ENCODE measurements around the gene APOL2.
"Not testable (repeated sequence)": the region's sequence is repeated elsewhere in the genome, so short reads cannot be mapped to it uniquely, and the experiment has no call there.

Gene APOL2

DNA sequence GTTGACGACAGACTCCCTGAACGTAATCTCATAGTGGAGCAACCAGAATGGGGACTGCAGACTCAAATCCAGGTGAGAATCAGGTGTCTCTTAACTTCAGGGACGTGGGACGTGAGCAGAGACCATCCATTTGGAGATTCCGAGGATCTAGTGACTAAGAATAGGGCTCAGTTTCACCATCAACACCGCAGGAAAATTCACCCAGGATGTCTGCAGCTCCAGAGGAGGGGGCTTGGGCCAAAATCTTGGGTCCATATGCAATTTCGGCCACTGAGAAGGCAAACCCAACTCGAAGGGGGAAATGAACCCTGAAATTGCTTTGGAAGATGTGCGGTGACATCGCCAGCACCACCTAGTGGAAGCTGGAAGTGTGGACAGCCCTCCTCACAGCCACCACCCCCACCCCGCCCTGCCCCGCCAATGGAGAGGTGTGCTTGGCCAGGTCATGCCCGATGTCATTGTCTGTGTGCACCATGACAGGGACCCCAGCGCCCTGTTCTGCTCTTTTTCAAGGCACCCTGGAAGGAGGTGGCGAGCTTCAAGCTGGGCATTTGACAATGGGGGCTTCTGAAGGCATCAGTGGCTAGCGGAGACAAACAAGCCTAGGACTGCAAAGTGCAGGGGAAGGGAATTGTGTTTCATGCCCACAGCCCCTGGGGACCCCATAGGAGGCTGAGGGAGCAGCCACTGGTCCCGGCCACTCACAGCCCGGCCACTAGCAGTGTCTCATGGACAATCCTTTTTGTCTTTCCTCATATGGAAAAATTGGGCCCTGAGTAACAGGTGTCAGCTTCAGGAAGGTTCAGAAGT lies 38.4 kb upstream of the APOL2 start:
- peak; percentile 69 to 70 for DNase-seq (ENCODE audit: low read depth in 2 of 2)
- H3K4me3 ChIP-seq (replicated peaks in 1 of 2; ENCODE audit: low read depth in 2 of 2, low read length in 2 of 2): no peak overlapping the region
- TF ChIP-seq, protein P1, sequence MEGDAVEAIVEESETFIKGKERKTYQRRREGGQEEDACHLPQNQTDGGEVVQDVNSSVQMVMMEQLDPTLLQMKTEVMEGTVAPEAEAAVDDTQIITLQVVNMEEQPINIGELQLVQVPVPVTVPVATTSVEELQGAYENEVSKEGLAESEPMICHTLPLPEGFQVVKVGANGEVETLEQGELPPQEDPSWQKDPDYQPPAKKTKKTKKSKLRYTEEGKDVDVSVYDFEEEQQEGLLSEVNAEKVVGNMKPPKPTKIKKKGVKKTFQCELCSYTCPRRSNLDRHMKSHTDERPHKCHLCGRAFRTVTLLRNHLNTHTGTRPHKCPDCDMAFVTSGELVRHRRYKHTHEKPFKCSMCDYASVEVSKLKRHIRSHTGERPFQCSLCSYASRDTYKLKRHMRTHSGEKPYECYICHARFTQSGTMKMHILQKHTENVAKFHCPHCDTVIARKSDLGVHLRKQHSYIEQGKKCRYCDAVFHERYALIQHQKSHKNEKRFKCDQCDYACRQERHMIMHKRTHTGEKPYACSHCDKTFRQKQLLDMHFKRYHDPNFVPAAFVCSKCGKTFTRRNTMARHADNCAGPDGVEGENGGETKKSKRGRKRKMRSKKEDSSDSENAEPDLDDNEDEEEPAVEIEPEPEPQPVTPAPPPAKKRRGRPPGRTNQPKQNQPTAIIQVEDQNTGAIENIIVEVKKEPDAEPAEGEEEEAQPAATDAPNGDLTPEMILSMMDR (IDR thresholded peaks at IDR 0.05; ENCODE audit: low read depth, low read length): peak; percentile 78

DNA sequence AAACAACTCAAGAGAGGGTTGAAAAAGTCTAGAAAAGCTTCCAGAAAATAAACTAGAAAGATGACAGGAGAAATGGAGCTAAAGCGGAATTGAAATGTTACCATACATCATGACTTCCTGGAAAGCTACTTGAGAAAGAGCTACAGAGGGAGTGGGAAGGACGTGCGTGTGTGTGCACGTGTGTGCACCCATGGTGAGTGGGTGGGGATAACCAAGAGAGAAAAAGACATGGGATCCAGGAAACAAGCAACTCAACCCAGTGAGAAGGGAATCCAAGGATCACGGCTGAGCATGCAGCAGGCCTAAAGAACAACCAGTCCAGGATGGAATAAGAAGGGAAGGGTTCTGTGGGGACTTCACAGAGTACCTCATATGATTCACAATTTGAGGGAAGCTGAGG lies 35.2 kb upstream of the APOL2 start:
- TF ChIP-seq, protein P1 (IDR thresholded peaks at IDR 0.05; ENCODE audit: low read depth, low read length): no peak
- H3K4me3 ChIP-seq (replicated peaks in 1 of 2; ENCODE audit: low read depth in 2 of 2, low read length in 2 of 2): no peak overlapping the region
- DNase-seq (ENCODE audit: low read depth in 2 of 2): no peak

DNA sequence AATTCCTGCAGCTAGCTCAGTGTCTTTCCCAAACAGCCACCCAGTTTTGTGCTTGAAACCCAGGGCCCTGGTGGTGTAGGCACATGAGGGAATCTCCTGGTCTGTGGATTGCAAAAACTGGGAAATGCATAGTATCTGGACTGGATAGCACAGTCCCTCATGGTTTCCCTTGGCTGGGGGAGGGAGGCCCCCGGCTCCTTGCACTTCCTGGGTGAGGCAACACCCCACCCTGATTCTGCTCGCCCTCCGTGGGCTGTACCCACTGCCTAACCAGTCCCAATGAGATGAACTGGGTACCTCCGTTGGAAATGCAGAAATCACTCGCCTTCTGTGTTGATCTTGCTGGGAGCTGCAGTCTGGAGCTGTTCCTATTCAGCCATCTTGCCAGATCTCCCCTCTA lies 32.6 kb upstream of the APOL2 start:
- not testable (repeated sequence) for H3K4me3 ChIP-seq (replicated peaks in 1 of 2; ENCODE audit: low read depth in 2 of 2, low read length in 2 of 2); DNase-seq (ENCODE audit: low read depth in 2 of 2)

DNA sequence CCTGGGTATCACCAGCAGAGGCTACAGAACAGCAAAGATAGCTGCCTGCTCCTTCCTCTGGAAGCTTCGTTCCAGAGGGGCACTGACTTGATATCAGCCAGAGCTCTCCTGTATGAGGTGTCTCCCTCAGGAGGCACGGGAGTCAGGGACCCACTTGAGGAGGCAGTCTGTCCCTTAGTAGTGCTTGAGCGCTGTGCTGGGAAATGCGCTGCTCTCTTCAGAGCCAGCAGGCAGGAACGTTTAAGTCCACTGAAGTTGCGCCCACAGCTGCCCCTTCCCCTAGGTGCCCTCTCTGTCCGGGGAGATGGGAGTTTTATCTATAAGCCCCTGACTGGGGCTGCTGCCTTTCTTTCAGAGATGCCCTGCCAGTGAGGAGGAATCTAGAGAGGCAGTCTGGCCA lies 31.9 kb upstream of the APOL2 start:
- not testable (repeated sequence) for DNase-seq (ENCODE audit: low read depth in 2 of 2); H3K4me3 ChIP-seq (replicated peaks in 1 of 2; ENCODE audit: low read depth in 2 of 2, low read length in 2 of 2)

DNA sequence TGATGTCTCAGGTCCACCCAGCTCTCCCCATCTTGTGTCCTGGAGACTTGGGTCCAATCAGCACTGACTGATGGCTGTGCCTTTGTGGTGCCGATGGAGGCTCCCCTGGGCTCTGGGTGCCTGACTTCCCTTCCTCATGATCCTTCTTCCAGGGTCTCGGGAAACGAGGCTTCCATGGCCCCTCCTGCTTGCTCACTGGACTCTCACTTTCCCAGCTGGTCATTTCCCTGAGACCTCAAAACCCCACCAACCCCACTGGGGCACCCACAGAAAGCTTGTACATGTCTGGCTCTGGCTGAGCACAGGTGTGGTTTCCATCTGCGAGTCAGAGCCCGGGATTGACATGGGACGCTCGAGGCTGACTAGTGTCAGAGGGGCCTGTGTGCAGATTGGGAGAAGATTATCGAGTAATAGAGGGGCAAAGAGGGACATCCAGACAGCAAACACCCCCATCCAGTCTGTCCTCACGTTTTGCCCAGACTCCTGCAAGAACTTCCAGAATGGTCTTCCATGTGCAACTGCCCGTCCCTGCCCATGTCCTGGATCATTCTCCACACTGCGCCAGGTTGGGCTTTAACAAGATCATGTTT lies 28.7 kb upstream of the APOL2 start:
- TF ChIP-seq, protein P1 (IDR thresholded peaks at IDR 0.05; ENCODE audit: low read depth, low read length): no peak
- DNase-seq (ENCODE audit: low read depth in 2 of 2): no peak
- H3K4me3 ChIP-seq (replicated peaks in 1 of 2; ENCODE audit: low read depth in 2 of 2, low read length in 2 of 2): no peak overlapping the region

DNA sequence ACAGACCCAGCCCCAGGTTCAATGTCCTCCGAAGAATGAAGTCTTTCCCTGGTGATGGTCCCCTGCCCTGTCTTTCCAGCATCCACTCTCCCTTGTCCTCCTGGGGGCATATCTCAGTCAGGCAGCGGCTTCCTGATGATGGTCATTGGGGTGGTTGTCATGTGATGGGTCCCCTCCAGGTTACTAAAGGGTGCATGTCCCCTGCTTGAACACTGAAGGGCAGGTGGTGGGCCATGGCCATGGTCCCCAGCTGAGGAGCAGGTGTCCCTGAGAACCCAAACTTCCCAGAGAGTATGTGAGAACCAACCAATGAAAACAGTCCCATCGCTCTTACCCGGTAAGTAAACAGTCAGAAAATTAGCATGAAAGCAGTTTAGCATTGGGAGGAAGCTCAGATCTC lies 27.7 kb upstream of the APOL2 start:
- TF ChIP-seq, protein P1 (IDR thresholded peaks at IDR 0.05; ENCODE audit: low read depth, low read length): no peak

DNA sequence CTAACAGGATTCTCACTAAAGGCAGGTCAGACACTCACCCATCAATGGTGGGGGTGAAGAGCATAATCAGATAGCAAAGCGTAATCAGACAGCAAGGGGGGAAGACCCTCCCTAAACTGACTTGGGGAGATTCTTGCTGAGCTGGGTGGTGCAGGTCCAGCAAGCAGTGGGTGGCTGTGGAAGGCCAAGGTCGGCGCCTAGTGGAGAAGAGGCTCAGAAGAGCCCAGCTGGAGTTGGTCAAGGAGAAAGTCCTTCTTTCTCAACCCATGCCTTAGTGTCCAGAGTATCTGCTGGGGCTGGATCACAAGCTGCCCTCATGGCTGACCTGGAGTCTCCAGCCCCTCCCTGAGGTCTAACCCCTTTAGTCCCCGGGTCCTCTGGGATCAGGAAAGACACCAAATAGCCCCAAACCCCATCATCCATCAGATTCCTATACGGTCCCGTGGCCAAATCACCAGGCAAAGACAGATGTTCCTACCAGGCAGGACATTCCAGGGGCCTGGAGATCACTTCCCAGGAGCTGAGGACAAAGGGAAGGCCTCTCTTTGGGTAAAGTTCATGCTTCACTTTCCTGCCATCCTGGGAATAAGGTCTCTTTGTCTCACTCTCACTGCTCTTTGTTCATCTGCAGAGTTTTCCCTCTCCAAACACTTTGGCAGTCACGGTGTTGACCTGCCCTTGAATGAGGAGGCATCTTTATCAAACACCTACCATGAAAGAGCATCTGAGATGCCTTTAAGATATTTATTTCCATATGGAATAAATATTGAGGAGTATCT lies 24.7 kb upstream of the APOL2 start:
- DNase-seq (ENCODE audit: low read depth in 2 of 2); H3K4me3 ChIP-seq (replicated peaks in 1 of 2; ENCODE audit: low read depth in 2 of 2, low read length in 2 of 2): not testable (repeated sequence)

More for the DNA sequence above, 27.7 kb upstream of the APOL2 start:
- no peak for DNase-seq (ENCODE audit: low read depth in 2 of 2)
- H3K4me3 ChIP-seq (replicated peaks in 1 of 2; ENCODE audit: low read depth in 2 of 2, low read length in 2 of 2): no peak overlapping the region

DNA sequence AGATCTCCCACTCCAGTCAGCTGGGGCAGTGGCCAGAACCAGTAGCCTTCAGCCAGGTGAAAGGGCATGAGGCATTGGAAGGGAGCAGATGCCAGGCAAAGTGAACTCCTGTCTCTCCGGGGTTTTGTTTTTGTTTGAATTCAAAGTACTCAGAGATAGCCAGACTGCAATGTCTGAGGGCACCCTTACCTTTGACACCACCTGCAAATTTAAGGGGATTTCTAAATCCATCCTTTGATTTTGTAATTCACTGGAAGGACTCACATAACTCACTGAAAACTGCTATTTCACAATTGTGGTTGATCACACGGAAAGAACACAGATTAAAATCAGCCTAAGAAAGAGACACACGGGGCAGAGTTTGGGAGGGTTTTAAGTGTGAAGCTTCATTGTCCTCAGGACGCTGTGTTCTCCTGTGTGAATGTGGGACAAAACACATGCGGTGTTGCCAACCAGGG lies 23.9 kb upstream of the APOL2 start:
- peak; percentile 40 to 61 for DNase-seq (ENCODE audit: low read depth in 2 of 2)
- not testable (repeated sequence) for H3K4me3 ChIP-seq (replicated peaks in 1 of 2; ENCODE audit: low read depth in 2 of 2, low read length in 2 of 2)

DNA sequence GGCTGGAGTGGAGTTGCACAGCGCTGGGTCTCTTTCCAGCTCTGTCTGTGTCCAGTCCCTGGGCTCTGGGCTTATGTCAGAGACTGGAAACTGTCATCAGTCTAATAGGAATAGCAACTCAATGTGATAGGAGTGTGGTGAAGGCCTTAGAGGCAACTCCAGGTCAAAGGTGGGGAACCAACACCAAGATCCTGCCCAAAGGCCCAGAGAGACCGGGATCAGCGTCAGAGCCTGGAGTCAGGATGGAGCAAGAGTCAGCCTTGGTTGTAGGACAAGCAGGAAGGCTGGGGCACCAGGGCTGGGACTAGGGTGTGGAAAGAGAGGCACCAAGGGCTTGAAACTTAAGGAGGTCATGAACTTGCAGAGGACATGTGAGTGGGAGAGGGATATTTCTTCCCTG lies 23.0 kb upstream of the APOL2 start:
- DNase-seq (ENCODE audit: low read depth in 2 of 2); H3K4me3 ChIP-seq (replicated peaks in 1 of 2; ENCODE audit: low read depth in 2 of 2, low read length in 2 of 2): not testable (repeated sequence)

DNA sequence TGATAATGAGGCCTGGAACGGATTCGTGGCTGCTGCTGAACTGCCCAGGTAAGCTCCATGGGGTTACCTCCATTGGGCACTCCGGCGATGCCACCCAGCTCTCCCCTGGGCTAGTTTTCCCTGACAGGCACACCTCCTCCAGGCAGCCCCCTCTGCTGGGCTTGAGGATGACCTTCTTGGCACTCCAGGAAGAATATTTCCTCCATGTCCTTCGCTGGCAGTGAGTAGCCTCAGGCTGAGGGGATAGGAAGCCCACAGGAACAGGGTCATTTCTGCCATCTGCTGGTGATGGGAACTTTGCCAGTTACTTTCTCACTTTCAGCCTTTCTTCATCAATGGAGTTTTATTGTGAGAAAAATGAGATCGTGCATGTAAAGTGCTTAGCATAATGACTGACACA lies 22.3 kb upstream of the APOL2 start:
- DNase-seq (ENCODE audit: low read depth in 2 of 2); H3K4me3 ChIP-seq (replicated peaks in 1 of 2; ENCODE audit: low read depth in 2 of 2, low read length in 2 of 2): not testable (repeated sequence)

Data from cardiac fibroblast (primary cell).